Breast epithelium (tissue), 3 donors: ENCODE measurements around the gene HPD.

Experiments used
- CTCF ChIP-seq, 3 donors: fragments of 450-650 bp; IDR thresholded peaks; one replicate each; pipeline ENCODE4 v1.5.1; 2016 to 2017; ENCODE audit warnings: antibody characterized with exemption in 3 of 3, mild to moderate bottlenecking in 3 of 3, moderate library complexity in 3 of 3
- POLR2A ChIP-seq: fragments of 450-650 bp; IDR thresholded peaks from one replicate; pipeline ENCODE4 v1.6.1; 2016; ENCODE audit warnings: antibody characterized with exemption, mild to moderate bottlenecking, moderate library complexity
- POLR2AphosphoS5 ChIP-seq, 3 donors: sonication (generic); formaldehyde crosslinking; IDR thresholded peaks; one replicate each; pipeline ENCODE4 v1.6.1; 2017; ENCODE audit warnings: antibody characterized with exemption in 3 of 3

- TF ChIP-seq CTCF (IDR thresholded peaks at IDR 0.05) (no peak), POLR2A (no peak), POLR2AphosphoS5 (IDR thresholded peaks at IDR 0.05) (no peak)
These were observed 44.1 kb downstream of the HPD start for GRCh38 chr12:121814429-121815119.
